HG03039 (cell line): ENCODE measurements around the gene LRP3.

Source experiments
- ATAC-seq: cut with Tn5 transposase; IDR thresholded peaks from one replicate; pipeline ENCODE4 v1.9.1; 2021; ENCODE audit warnings: mild to moderate bottlenecking, moderate library complexity; ENCODE audit not compliant: unreplicated experiment

LRP3 gene

DNA sequence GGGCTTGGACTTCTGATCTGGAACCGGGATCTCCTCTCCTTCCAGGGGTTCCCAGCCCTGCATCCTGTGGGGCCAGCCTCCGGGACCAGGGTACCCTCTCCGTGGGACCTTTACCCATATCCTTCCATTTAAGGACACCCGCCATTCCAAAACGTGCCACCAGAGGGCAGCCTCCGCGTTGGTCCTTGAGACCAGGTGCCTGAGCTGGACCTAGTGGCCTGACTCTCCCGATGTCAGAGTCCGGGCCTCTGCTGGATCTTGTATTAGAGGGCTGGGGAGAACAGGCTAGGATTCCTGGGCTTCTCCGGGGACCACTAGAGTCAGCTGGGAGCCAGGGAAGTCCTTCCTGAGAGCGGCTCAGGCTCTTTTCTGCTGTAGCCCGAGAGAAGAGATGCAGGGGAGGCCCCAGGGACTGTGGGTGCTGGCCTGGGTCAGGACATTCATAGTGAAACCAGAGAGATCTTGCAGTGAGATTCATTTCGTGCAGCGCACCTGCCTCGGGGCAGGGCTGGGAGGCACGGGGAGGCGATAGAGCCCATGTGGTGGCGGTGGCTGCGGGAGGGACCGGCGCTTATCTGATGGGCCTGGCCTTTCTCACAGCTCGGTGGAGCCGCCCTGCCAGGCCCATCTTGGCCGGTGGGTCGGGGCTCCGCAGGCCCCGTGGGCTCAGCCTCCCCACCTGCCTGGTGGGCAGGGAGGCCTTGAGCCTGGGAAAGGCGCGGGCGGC, 41.3 kb downstream of the LRP3 start:
- peak; percentile 86 for ATAC-seq

DNA sequence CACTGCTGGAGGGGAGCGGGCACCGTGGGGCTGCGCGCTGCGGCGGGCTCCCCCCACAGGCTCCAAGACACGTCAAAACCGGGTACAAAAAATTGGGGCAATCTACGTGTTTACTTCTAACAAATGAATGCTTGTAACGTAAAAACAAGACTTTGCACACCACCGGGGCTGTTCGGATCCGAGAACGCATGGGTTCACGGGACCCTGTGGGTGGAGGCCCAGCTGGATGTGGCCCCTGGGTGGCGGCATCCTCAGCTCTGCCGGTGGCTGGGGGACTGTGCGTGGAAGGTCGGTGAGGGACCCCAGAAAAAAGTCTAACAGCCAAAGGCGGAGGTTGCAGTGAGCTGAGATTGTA, 41.8 kb downstream of the LRP3 start:
- ATAC-seq = no peak

DNA sequence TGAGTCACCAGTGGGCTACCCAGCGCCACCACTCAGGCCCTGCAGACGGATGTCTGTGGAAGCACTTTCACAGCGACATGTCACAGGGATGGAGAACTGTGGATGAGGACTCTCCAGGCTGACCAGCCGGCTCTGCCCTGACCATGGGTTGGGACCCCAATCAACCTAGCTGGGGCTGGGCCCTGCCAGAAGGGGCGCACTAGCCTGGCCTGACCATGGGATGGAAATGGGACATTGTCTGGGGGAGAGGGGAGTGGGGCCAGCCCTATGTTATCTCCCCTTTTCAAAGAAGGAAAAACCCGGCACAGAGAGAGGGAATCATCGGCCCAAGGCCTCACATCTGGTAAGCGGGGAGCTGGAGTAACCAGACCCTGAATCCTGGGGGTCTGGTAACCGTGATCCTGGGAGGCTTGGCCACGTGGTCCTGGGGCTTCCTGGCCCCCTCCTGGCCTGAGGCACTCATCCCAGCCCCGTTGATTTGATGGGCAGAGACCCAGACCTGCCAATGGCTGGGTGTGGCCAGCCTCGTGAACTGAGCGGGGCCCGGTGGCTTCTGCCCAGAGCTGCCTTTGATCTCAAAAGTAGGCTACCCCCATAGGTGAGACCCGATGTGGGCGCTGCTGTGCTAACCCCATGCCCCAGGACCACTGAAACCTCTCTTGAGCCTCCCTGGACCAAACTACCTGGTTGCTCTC, 42.7 kb downstream of the LRP3 start:
- ATAC-seq = no peak

- ATAC-seq = no peak
These were observed 44.5 kb downstream of the LRP3 start for GRCh38 chr19:33238481-33239149.

DNA sequence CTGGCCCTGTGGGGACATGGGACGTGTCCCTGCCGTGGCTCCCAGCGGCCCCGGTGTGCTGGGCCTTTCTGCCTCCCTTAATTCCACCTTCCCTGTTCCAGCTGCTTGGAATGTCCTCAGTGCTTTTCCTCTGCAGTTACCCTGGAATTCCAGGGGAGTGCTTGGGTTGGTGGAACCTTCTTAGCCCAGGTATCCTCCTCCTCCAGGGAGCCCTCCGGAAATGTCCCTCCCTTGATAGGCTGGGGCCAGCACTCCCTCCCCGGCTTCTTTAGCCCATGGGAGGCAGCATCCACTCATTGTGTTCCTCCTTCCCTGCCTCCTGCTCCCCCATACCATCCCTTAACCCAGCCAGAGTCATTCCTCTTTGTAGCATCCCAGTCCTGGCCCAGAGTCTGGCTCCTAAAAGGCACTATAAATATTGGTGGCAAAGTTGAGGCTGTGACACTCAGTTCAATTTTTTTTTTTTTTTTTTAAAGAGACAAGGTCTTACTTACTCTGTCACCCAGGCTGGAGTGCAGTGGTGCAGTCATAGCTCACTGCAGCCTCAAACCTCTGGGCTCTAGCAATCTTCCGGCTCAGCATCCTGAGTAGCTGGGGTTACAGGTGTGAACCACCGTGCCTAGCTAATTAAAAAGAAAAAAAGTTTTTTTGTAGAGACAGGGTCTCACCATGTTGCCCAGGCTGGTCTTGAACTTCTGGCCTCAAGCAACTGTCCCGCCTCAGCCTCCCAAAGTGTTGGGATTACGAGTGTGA, 45.3 kb downstream of the LRP3 start:
- ATAC-seq = no peak

DNA sequence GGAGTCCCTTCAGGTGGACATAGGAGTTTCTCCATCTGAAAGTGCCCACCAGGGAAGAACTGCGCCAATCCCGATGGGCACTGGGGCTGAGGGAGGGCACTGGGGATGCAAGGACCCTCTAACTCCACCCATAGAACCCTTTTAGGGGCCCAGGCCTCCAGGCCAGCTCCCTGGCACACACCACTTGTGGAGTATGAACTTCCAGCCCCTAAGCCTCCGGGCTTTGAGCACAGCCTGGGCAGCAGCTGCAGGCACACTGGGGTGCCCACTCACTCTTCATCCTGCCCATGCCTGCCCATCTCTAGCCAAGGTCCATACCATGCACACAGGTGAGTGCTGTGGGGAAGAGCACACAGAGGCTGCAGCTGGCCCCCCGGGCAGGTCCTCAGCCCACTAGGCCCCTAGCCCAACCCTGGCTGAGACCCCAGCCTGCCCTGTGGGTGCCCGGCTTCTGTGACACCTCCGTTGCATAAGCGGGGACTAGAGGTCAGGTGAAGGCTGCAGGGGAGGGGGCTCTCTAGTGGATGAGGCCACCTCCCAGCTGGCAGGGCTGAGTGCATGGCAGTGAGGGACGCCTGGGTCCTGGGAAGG, 46.1 kb downstream of the LRP3 start:
- ATAC-seq = no peak

- no peak for ATAC-seq
These were observed 47.0 kb downstream of the LRP3 start for GRCh38 chr19:33241091-33241529.

- ATAC-seq = no peak
These were observed 47.5 kb downstream of the LRP3 start for GRCh38 chr19:33241530-33242101.

DNA sequence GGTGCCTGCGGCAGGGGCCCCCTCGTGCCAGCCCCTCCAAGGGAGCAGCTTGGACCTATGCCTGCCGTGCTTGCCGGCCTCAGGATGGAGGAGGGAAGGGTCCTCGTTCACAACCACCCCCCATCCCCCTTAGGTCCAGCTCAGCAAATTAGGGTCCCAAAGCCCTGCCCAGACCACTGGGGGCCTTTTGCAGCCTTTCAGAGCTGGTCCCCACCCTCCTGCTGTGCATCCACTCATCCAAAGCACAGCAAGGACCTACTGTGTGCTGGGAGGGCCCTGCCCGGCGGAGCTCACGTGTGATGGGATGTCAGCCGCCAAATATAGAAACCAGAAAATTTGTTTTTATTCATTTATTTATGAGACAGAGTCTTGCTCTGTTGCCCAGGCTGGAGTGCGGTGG, 48.0 kb downstream of the LRP3 start:
- no peak for ATAC-seq

DNA sequence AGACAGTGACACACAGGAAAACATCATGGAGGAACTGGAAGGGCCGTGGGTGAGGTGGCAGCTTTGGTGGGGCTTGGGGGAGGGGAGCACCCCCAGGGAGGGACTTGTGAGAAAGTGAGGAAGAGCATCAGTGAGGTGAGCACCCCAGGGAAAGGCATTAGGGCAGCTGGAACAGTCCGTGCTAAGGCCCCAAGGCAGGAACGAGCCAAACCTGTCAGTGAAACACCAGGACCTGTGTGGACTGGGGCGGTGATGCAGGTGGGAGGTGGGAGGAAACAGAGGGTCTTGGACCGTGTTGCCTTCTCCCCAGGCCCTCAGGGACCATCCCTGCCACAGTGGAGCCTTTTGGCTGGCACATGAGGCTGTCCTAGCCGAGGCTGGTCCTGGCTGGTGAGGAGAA, 48.8 kb downstream of the LRP3 start:
- ATAC-seq = no peak

- no peak for ATAC-seq
These were observed 52.0 kb downstream of the LRP3 start for GRCh38 chr19:33245948-33246708.

DNA sequence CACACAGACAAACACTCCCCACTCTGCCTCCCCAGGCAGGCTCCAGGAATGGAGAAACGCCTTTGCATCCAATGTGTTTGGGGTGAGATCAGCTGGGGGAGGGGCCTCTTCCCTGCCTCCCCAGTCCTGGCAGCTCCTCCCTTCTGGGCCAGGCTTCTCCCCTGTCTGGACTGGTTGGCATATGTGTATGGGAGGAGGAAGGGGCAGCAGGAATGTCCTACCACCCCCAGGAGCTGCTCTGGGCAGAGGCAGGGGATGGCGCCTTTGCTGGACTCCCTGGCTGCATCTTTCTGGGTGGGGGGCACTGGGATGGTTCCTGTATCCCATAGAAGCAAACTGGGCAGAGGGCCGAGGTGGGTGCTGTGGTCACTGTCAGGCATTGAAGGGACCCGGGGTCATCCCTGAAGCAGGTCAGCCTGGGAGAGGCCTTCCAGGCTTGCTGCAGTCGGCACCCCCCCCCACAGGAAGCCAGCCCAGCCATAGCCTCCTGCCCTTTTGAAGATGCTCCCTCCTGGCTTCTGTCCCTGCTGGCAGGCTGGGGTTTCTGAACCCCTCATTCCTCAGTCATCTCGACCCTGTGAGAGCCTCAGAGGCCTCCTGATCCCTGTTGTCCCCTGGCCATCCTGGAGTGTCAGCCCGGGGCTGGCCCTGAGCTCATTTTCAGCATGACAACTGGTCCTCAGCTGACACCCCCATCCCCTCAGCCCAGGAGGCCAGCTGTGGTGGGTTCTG, 52.7 kb downstream of the LRP3 start:
- ATAC-seq = no peak

DNA sequence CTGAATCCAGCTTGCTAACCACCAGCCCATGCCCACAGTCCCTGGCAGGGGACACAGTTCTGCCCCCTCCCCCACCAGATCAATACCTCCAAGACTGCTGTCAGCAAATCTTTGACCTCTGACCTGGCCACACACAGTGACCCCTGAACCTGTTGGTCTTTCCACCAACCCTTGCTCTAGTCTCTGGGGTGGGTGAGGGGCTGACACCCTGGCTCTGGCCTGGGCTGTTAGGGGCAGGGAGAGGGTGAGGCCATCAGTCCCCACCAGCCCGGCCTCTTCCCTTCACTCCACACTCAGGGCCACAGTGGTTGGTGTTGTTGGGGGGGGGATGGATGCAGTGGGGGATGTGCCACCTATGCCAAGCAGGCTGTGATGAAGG, 53.3 kb downstream of the LRP3 start:
- ATAC-seq = no peak

- no peak for ATAC-seq
These were observed 54.0 kb downstream of the LRP3 start for GRCh38 chr19:33248104-33248503.

- no peak for ATAC-seq
These were observed 54.4 kb downstream of the LRP3 start for GRCh38 chr19:33248553-33248953.

- ATAC-seq = no peak
These were observed 55.0 kb downstream of the LRP3 start for GRCh38 chr19:33248954-33249613.

GRCh38 chr19:33249740-33250366, 55.7 kb downstream of the LRP3 start:
- no peak for ATAC-seq

DNA sequence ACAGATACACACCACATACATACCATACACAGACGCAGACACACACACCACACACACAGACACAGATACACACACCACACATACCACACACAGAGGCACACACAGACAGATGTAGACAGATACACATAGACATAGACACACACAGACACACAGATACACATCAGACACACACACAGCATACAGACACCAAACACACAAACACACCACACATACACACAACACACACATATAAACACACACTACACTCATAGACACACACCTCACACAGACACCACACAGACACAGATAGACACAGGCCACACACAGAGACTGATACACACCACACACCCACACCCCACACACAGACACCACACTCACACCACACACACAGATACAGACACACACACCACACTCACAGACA, 56.4 kb downstream of the LRP3 start:
- no peak for ATAC-seq
